Stimulated activated CD4-positive, alpha-beta T cell treated with anti-CD3 and anti-CD28 coated beads, Interleukin-1b, Interleukin-23, amount 100 ng/mL, for 48 hours (primary cell): Measurements from ENCODE around the gene AP4E1.
"Not testable (repeated sequence)": the region's sequence is repeated elsewhere in the genome, so short reads cannot be mapped to it uniquely, and the experiment has no call there.

Experiments
- DNase-seq: peaks from one replicate; pipeline ENCODE4 v3.0.0-alpha.2; 2020

AP4E1 gene

DNA sequence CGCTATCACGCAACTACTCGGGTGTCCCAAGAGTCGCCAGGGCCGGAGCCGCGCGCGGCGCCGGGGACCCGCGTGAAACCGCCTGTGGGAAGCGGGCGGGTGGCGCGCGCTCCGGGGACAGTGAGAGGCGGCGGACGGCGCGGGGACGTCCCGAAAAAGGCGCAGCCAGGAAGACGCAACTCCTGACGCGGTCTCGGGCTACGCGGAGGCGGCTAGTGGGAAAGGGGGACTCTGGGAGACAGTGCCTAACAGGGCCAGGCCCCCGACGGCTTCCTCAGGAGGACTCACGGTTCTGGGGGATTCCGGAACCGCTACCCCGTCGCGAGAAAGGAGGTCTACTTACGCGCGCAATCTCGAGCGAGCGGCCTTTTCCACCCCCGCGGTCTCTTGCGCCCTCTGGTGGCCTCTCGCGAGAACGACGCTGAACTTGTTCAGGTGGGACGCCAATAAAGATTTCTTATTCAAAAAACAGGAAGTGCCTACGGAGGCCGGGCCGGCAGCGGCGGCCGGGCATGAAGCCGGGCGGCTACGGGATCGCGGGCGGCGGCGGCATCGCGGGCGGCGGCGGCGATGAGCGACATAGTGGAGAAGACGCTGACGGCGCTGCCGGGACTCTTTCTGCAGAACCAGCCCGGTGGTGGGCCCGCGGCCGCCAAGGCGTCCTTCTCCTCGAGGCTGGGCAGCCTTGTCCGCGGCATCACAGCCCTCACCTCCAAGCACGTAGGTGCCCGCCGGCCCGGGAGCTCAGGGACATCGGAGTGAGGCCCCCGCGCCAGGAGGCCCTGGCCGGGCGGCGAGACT is at the start of gene AP4E1:
Gene AP4E1 (plus strand): TSS at position 475 of the 801 bp plus-strand sequence. CDS start 96 bp downstream, at position 571.
- DNase-seq: peak; percentile 94

DNA sequence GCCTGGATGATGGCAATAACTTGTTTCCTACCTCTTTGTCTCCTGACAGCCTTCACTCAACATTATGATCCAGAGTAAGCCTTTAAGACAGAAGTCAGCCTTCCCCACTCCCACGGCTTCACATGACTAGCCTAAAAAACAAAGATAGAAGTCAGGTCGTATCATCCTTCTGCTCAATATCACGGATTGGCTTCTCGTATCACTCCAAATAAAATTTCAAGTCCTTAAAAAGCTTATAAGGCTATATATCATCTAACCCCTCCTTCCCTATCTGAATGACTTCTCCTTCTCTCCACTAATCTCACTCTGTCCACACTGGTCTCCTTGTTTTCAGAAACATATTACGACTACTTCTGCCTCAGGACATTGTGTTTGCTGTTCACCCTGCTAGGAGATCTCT is 47.7 kb upstream of the AP4E1 start:
- DNase-seq: no peak

DNA sequence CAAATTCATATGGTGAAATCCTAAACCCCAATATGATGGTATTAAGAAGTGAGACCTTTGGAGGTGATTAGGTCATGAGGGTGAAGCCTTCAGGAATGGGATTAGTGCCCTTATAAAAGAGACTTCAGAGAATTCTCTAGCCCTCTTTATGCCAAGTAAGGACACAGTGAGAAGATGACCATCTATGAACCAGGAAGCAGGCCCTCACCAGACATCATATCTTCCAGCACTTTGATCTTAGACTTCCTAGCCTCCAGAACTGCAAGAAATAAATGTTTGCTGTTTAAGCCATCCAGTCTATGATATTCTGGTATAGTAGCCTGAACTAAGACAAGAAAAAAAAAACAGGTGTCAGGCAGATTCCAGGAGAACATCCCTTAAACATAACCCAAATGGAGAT is 45.9 kb upstream of the AP4E1 start:
- DNase-seq: no peak

DNA sequence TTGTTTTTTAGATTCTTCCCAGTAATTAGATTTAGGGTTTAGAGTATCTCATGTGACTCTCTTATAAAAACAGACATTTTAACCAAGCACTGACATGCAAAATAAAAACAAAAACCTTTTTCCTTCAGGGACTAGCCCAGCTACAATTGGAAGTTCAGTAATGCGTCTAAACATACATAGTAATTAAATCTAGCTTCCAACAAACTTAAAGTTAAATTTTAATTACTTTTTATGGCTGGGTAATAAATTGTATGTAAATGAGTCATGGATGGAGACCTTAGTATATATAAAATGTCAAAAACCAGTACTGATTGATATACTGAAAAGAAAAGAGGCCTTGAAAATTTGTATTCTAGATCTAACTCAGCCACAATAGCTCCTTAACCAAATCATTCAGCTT is 43.6 kb upstream of the AP4E1 start:
- no peak for DNase-seq

DNA sequence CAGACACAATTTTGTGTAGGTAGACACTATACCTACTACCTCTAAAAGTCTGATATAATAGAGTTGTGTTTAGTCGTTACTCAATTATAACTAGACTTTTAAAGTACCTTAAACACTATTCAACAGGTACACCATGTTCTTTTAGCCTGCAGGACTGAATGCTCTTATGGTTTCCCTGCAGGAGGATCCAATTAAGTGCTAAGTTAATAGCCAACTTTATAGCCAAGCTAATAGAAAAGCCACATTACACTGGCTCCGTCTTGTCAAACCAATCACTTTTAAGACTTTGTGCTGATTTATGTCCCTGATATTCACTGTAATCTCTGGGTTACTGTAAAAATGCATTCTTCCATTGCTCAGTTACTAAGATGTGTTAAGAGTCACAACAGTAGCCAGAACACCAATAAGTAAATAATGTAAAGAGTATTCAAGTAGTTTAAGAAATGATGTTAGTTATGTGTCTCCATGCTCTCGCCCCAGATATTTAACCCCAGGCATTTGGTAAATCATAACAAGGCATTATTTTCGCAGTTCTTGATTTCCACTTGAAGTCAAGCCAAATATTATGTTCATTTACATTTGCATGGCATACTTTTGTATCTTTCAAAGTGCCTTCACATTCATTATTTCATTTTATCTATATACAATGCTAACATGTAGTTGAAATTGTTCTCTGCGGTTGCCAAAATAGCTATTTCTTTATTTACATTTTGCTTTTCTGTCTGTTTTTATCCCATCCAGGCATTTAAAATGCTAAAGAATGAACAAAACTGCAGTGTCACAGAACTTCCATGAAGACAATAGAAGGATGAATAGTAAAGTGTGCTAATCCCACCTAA is 42.7 kb upstream of the AP4E1 start:
- DNase-seq: no peak

DNA sequence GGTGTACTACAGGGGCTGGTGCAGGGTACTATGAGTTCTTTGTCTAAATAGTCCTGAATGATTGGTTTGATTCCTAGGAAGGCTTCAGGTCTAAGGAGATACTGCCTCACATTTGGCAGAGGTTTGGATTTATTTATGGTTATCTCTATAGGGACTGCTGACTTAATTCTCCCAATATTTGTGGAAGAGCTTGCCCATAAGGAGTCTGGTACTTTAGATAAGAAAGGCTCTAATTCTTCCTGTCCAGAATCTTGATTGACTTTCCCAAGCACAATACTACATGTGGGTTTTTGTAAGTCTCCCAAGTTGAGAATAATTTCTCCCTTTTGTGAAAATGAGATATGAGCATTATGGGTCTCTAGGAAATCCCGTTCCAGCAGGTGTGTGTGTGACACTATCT is 36.7 kb upstream of the AP4E1 start:
- DNase-seq: no peak

DNA sequence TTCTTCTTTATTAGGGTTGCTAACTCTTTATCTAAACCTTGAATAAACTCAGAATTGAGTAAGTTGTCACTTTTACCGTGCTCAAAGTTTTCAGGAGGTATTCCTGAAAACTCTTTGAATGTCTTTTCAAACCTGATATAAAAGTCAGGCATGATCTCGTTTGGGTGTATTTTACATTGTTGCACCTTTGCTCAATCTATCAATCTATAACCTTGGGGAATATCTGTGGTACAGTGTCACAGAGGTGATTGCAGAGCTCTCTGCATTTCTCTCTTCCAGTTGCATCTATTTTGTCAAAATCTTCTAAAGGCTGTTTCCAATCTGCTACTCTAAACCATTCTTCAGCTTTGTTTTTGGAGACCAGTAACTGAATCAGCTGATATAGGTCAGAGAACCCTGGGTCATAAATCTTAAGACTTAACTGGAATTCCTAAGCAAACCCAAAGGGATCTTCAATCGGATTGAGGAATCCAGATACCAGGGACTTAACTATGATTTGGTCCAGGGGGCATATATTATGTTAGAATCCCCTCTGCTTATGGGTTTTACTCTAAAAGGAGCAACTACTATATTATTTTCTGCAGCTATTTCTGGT is 35.6 kb upstream of the AP4E1 start:
- DNase-seq: no peak

DNA sequence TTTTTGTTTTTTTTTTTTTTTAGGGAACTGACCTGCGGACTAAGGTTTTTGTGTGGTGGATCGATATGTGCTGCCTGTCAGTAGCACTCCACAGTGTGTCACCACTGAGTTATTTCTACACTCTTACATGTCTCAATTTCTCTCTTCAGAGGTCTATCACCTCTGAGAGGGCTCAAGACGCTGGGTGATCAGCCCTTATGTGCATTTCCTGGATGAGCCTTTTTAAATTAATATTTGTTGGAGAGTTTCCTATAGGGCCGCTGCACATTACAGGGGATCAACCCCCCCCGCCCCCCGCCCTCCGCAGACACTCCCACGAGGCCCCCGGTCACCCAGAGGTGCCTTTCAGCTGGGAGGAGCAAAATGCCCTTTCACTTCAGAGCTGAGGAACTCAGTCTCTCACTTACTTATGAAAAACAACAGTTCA is 34.5 kb upstream of the AP4E1 start:
- DNase-seq: no peak

DNA sequence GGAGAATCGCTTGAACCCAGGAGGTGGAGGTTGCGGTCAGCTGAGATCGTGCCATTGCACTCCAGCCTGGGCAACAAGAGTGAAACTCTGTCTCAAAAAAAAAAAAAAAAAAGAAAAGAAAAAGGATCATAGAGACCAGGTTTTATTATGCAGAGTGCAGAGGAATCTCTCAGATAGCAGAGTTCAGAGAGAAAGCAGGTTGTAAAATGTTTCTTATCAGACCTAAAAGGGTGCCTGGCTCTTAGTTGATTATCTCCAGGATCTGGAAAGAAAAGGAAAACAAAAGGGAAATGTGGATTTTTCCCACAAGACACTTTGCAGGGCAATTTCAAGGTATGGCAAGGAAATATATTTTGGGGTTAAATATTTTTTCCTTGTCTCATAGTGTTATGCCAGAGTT is 33.2 kb upstream of the AP4E1 start:
- not testable (repeated sequence) for DNase-seq

DNA sequence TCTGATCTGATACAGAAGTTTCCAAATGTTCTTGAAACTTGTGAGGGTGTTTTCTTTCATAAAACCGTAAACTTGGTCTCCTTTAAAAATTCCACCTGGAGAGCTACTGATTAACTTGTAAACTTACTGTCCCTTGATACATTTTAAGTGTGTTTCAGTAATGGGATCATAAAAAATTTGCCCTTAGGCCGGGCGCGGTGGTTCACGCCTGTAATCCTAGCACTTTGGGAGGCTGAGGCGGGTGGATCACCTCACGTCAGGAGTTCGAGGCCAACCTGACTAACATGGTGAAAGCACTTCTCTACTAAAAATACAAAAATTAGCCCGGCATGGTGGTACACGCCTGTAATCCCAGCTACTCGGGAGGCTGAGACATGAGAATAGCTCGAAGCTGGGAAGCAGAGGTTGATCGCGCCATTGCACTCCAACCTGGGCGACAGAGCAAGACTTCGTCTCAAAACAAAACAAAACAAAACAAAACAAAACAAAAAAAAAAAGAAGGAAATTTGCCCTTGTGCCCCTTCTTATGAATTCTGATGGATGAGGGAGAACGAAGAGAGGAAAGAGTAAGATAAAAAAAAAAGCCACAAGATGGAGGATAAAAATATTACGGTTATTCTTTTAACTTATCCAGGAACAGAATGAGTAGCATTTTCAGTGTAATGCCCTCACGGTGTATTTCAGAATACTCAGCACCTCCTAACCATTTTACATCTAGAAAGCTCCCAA is 32.1 kb upstream of the AP4E1 start:
- no peak for DNase-seq

DNA sequence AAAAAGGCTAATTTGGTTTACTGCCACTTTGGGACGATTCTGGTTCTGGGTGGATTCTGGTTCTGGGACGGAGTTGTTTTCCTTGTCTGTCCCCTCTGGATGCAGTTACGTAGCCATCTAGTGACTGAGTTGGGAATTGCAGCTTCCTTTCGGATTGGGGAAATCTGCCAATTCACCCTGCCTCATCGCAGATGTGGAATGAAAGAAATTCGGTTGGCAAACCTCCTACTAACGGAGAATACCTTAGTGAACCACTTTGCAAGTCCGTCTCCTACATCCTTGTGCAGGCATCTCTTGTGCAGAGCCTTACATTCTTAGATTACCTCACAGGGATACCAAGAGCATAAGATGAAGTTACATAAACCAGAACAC is 31.5 kb upstream of the AP4E1 start:
- DNase-seq: peak; percentile 55

DNA sequence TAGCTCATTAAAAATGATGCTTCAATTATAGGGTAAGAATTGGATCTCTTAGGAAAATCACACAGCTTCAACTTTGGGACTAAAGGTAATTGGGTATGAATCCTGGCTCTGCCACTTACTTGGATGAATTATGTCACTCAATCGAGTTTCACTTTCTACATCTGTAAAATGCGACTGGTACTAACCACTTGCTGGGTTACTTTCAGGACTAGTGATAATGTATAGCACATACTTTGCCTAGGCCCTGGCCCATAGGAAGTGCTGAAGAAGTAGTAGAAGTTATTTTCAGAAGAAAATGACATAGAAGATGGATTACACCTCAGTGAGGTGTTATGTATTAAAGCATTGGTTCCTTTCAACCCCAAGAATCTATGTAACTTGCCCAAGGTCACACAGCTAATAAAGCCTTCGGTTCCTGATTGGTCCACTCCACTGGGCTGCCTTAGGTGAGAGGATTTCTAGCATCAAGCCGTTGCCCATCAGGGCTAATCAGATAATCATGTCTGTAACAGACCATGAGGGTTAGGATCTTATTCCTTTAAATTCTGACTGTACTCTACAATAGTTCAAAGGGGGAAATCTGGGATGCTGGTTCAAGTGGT is 29.4 kb upstream of the AP4E1 start:
- peak; percentile 31 for DNase-seq

DNA sequence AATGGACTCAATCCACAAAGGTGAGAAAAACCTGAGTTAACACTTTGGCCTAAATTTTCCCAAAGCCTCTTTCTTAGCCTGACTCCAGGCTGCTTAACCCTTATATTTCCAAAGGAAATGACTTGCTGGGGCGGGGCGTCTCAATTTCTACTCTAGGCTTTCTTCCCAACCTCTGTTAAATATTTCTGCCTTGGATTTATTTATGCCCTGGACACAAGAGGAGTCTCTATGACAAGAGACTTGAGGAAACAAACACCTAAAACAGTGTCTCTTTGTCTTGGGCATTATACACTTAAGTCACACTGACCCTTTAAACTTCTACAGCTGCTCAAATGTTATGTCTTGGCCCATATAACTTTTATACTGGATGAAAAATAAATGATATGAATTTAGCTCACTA is 28.3 kb upstream of the AP4E1 start:
- no peak for DNase-seq

DNA sequence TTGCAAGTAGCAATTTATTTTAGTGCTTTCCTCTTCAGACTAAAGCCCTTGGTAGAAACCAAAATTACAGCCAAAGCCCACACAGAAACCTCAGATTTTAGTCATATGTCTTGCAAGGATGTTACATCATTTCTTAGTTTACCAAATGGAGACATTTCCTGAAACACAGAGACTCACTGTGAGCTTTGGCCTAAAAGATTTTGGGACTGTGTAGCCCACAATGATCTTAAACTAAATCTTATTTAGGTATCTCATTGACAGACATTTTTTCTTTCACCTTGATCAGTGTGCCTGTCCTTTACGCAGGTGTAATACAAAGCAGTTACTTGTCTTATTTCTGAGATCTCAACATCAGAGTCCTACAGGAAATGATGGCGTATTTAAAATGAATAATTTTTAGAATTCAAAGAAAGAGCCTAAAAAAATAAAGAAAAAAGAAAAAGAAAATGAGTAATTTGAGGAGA is 27.8 kb upstream of the AP4E1 start:
- DNase-seq: no peak

DNA sequence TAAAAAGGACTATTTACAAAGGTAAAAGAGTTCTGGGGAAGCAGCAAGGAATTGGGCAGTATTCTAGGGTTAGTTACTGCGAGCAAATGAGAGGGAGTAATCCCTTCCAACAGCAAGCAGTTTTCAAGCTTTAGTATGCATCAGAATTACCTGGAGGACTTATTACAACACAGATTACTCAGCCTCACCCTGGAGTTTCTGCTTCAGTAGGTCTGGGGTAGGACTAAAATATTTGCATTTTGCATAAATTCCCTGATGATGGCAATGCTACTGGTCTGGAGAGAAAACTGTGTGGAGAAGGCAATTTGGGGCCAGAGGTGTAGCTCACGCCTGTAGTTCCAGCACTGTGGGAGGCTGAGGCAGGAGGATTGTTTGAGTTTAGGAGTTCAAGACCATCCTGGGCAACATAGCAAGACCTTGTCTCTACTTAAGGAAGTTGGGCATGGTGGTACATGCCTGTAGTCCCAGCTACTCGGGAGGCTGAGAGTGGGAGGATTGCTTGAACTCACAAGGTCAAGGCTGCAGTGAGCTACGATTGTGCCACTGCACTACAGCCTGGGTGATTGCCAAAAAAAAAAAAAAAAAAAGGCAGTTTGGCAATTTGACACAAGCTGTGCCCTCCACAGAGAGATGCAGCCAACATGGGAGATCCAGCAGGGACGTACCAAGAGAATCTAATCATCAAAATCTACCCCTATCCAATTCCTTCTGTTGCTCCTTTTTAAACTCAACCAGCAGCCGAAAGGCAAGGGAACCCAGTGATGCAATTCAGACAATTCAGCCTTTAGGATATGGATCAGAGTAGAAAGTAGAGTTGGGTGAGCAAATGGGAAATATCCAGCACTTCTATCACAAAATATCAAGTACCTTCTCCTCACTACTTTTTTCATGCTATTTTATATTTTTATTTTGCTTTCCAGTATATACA is 27.1 kb upstream of the AP4E1 start:
- DNase-seq: no peak

DNA sequence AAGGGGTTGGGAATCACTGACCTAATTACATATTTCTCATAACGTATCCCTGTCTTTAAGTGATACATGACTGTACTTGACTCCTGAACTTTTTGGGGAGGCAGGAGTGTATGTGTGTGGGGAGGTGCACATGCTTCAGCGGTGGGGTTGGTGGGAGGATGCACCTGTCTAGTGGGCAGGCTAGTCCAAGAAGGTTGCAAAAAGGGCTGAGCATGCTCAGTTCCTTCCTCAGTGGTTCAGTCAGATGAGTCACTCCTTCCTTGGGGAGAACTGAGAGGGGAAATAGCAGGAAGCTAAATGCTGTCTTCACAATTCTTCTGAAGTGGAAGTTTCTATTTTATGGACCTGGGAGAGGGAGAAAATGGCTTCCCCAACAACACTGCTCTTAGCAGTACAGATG is 24.6 kb upstream of the AP4E1 start:
- no peak for DNase-seq

DNA sequence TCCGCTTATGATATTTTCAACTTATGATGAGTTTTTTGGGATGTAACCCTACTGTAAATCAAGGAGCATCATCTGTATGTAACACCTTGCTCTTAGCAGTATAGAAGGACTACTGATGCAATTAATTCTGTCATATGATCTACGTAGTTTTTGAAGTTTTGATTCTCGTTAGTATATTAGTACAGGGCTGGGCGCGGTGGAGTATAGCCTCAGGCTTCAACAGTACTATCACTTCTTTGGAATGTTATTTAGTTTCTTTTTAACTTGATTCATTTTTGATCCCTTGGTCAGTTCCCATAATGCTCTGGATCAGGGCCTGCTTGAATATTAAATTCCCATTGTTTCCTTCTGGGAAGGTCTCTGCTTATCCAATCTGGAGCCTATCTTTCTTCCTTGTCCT is 23.9 kb upstream of the AP4E1 start:
- no peak for DNase-seq

DNA sequence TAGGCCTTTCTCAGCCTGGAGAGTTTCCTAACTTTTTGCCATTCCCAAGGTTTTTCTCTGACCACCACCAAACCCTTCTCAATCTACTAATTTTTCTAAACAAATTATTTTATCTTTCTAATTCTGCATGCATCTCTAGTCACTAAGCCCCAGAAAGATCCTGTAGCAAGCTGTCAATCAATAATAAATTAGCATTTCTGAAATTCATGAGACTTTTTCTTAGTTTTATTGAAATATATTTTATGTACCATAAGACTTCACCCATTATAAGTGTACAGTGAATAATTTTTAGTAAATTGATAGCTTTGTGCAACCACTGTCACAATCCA is 22.4 kb upstream of the AP4E1 start:
- DNase-seq: no peak

DNA sequence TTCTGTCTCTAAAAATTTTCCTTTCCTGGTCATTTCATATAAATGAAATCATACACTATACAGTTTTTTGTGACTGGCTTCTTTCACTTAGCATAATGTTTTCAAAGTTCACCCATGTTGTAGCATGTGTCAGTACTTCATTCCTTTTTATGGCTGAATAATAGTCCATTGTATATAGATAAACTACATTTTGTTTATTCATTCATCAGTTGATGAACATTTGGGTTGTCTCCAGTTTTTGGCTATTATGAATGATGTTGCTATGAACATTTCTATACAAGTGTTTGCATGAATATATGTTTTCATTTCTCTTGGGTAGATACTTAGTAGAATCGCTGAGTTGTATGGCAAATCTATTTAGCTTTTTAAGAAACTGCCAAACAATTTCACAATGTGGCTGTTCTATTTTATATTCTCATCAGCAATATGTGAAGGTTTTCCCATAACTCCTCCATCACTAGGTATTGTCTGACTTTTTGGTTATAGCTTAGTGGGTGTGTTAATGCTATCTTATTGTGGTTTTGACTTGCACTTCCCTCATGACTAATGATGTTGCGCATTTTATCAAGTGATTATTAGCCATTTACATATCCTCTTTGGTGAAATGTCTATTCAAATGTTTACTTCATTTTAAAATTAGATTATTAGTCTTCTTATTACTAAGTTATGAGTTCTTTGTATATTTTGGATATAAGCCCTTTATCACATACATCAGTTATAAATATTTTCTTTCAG is 21.7 kb upstream of the AP4E1 start:
- no peak for DNase-seq

DNA sequence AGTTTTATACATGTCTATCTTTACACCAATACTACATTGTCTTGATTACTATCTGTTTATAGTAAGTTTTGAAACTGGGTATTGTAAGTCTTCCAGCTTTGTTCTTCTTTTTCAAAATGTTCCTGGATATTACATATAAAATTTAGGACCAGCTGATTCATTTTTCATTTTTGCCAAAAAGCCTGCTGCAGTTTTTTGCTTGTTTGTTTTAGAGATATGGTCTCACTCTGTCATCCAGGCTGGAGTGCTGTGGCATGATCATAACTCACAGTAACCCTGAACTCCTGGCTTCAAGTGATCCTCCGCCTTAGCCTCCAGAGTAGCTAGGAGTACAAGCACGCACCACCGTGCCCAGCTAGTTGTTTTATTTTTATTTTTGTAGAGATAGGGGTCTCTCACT is 20.4 kb upstream of the AP4E1 start:
- DNase-seq: no peak

DNA sequence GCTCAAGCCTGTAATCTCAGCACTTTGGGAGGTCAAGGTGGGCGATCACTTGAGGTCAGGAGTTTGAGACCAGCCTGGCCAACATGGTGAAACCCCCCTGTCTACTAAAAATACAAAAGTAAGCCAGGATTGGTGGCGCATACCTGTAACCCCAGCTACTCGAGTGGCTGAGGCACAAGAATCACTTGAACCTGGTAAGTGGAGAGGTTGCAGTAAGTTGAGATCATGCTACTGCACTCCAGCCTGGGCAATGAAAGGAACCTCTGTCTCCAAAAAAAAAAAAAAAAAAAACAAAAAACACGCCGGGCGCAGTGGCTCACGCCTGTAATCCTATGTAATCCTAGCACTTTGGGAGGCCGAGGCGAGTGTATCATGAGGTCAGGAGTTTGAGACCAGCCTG is 18.9 kb upstream of the AP4E1 start:
- DNase-seq: no peak
